K562 (cell line): ENCODE measurements around the gene LIMS1. TPM values are rescaled to one million over a fixed set of nuclear protein-coding genes. Genes with fewer than 3 reads are reported as not detected.

Experiments
- CCAR2 ChIP-seq: fragments of 200-400 bp; formaldehyde crosslinking; IDR thresholded peaks from 2 replicates; pipeline ENCODE4 v1.6.1; 2017; ENCODE audit warnings: mild to moderate bottlenecking, low read depth, low read length
- CHAMP1 ChIP-seq: fragments of 450-650 bp; IDR thresholded peaks from 2 replicates; pipeline ENCODE4 v1.6.1; 2016; ENCODE audit warnings: mild to moderate bottlenecking
- DMBX1 ChIP-seq: fragments of 250-450 bp; sonication (Bioruptor Pico); IDR thresholded peaks from 2 replicates; pipeline ENCODE4 v1.8.0; 2022; ENCODE audit warnings: inconsistent platforms, mild to moderate bottlenecking, moderate library complexity, borderline replicate concordance
- FOXJ3 ChIP-seq: sonication (generic); formaldehyde crosslinking; IDR thresholded peaks from 2 replicates; pipeline ENCODE4 v1.4.0; 2020; ENCODE audit warnings: mild to moderate bottlenecking, missing genetic modification reagents
- FOXK2 ChIP-seq, 2 experiments: fragments of 450-650 bp; IDR thresholded peaks in 1 of 2; conservative IDR thresholded peaks in 1 of 2; 2 replicates each; pipeline ENCODE4 v1.6.1; 2016; ENCODE audit warnings: low read depth in 2 of 2, mild to moderate bottlenecking in 1 of 2
- HEY1 ChIP-seq: fragments of 250-450 bp; sonication (Bioruptor Pico); IDR thresholded peaks from 2 replicates; pipeline ENCODE4 v1.5.0; 2020; ENCODE audit warnings: mild to moderate bottlenecking, moderate library complexity, borderline replicate concordance
- KAT7 ChIP-seq: sonication (generic); formaldehyde crosslinking; IDR thresholded peaks from 2 replicates; pipeline ENCODE4 v1.8.0; 2022; ENCODE audit warnings: missing genetic modification reagents, mild to moderate bottlenecking, borderline replicate concordance
- MAZ ChIP-seq, 2 experiments: fragments of 450-650 bp in 1 of 2; sonication (generic) in 1 of 2; formaldehyde crosslinking; IDR thresholded peaks in 1 of 2; conservative IDR thresholded peaks in 1 of 2; 2 replicates each; pipeline versions ENCODE4 v1.4.0 to v1.5.0; 2020; ENCODE audit warnings: mild to moderate bottlenecking in 1 of 2, missing genetic modification reagents in 1 of 2
- MTA2 ChIP-seq: fragments of 450-650 bp; IDR thresholded peaks from 2 replicates; pipeline ENCODE4 v1.6.1; 2016; ENCODE audit warnings: low read depth
- NFIC ChIP-seq: fragments of 450-650 bp; IDR thresholded peaks from 2 replicates; pipeline ENCODE4 v1.6.1; 2017; ENCODE audit warnings: mild to moderate bottlenecking, inconsistent platforms
- NFIX ChIP-seq: fragments of 250-450 bp; sonication (Bioruptor Pico); IDR thresholded peaks from 2 replicates; pipeline ENCODE4 v1.4.0; 2020; ENCODE audit warnings: low read depth, mild to moderate bottlenecking, moderate library complexity
- NR2C1 ChIP-seq, 2 experiments: fragments of 450-650 bp; IDR thresholded peaks; 2 replicates each; pipeline ENCODE4 v1.6.1; 2017; ENCODE audit warnings: mild to moderate bottlenecking in 2 of 2, antibody characterized with exemption in 1 of 2, inconsistent platforms in 1 of 2, missing compliant biosample characterization in 1 of 2, missing genetic modification characterization in 1 of 2
- POLR3G ChIP-seq: IDR thresholded peaks from 2 replicates; pipeline ENCODE4 v1.6.1; 2011; ENCODE audit not compliant: insufficient read length, insufficient replicate concordance; ENCODE audit errors: extremely low read depth
- RAD21 ChIP-seq, 2 experiments: fragments of 250-450 bp in 1 of 2; fragments of 450-650 bp in 1 of 2; sonication (Bioruptor Pico) in 1 of 2; formaldehyde crosslinking in 1 of 2; IDR thresholded peaks in 1 of 2; conservative IDR thresholded peaks in 1 of 2; 2 replicates each; pipeline versions ENCODE4 v1.4.0 to v1.8.0; 2020 to 2022; ENCODE audit warnings: mild to moderate bottlenecking in 2 of 2, moderate library complexity in 1 of 2
- RBM22 ChIP-seq: fragments of 200-400 bp; formaldehyde crosslinking; IDR thresholded peaks from 2 replicates; pipeline ENCODE4 v1.6.1; 2018; ENCODE audit warnings: low read length, low read depth; ENCODE audit not compliant: poor library complexity, severe bottlenecking
- RBM34 ChIP-seq: fragments of 200-400 bp; formaldehyde crosslinking; IDR thresholded peaks from 2 replicates; pipeline ENCODE4 v1.6.1; 2018; ENCODE audit warnings: low read length, borderline replicate concordance; ENCODE audit not compliant: insufficient read depth
- ZNF124 ChIP-seq: sonication (generic); formaldehyde crosslinking; IDR thresholded peaks from 2 replicates; pipeline ENCODE4 v1.8.1; 2022; ENCODE audit warnings: missing genetic modification reagents
- ZNF444 ChIP-seq: fragments of 250-450 bp; sonication (Bioruptor Pico); IDR thresholded peaks from 2 replicates; pipeline ENCODE4 v1.4.0; 2020; ENCODE audit warnings: mild to moderate bottlenecking, moderate library complexity
- polyA plus RNA-seq, 8 experiments: library from polyadenylated mRNA; depleted of rRNA in 4 of 8; stranded (reverse) in 5 of 8; unstranded in 3 of 8; fragments of >200 nt; fragmentation: Nextera tagmentation in 2 of 8; fragmentation: Illumina TruSeq in 1 of 8; extraction: Ambion mirVana in 2 of 8; extraction: Trizol in 1 of 8; gene quantifications; 2 replicates each; pipeline versions ENCODE4 v1.2.1 to v1.2.3, GENCODE V29; 2011 to 2014; ENCODE audit warnings: inconsistent platforms in 1 of 8, missing spikeins in 1 of 8
- total RNA-seq, 7 experiments: library from RNA; depleted of rRNA in 6 of 7; stranded (reverse); fragments of >200 nt in 6 of 7; fragmentation: Illumina TruSeq in 2 of 7; extraction: Trizol in 2 of 7; gene quantifications; 2 replicates each; pipeline versions ENCODE4 v1.2.1 to v1.2.3, GENCODE V29; 2011 to 2021; ENCODE audit warnings: low replicate concordance in 1 of 7
- TF ChIP-seq, protein P1 (sequence below): fragments of 250-450 bp; sonication (Bioruptor Pico); IDR thresholded peaks from 2 replicates; pipeline ENCODE4 v1.6.1; 2021; ENCODE audit warnings: mild to moderate bottlenecking

The LIMS1 gene
- total and polyA plus RNA-seq, 9 of the 15 experiments (the other 6 are each of a cell fraction or from before 2014, with no cell fraction given) = 52.8 to 134 (median 81.0) TPM

- TF ChIP-seq, protein P1, sequence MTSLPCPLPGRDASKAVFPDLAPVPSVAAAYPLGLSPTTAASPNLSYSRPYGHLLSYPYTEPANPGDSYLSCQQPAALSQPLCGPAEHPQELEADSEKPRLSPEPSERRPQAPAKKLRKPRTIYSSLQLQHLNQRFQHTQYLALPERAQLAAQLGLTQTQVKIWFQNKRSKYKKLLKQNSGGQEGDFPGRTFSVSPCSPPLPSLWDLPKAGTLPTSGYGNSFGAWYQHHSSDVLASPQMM (CRISPR knock-in tag) = no peak
- TF ChIP-seq RBM34 (no peak), MAZ (CRISPR knock-in tag; conservative IDR thresholded peaks at IDR 0.05 in 1 of 2, IDR thresholded peaks at IDR 0.05 in 1 of 2) (no peak), CCAR2 (no peak), FOXK2 (conservative IDR thresholded peaks at IDR 0.05 in 1 of 2, IDR thresholded peaks at IDR 0.05 in 1 of 2; ENCODE audit: low read depth in 2 of 2) (no peak), KAT7 (CRISPR knock-in tag) (no peak), RAD21 (CRISPR knock-in tag; conservative IDR thresholded peaks at IDR 0.05 in 1 of 2, IDR thresholded peaks at IDR 0.05 in 1 of 2) (0 out of 4 replicates have a peak, but pooled peaks of 1 of the 2 experiments have one; percentile 7), NFIC (peak; percentile 99), NFIX (peak; percentile 96), ZNF124 (CRISPR knock-in tag) (no peak), DMBX1 (CRISPR knock-in tag) (no peak), HEY1 (CRISPR knock-in tag) (no peak), POLR3G (no peak), CHAMP1 (no peak), RBM22 (no peak), ZNF444 (CRISPR knock-in tag) (no peak), FOXJ3 (no peak), NR2C1 (IDR thresholded peaks at IDR 0.05) (no peak), NR2C1 (tag; IDR thresholded peaks at IDR 0.05) (no peak), MTA2 (no peak)
Observed at GRCh38 chr2:108633409-108633808, 99.1 kb downstream of the LIMS1 start (continued).
